IPS-18c (cell line): Measurements from ENCODE around the gene ATP6V0E2.
"Not testable (repeated sequence)": the region's sequence is repeated elsewhere in the genome, so short reads cannot be mapped to it uniquely, and the experiment has no call there.

Experiments
- H3K4me3 ChIP-seq: 2 replicates; pipeline ENCODE4 v1.7.0; 2013; ENCODE audit warnings: low read depth, mild to moderate bottlenecking, low read length, moderate library complexity; ENCODE audit not compliant: insufficient read depth
- H3K9me3 ChIP-seq: one replicate; pipeline ENCODE4 v1.6.1; 2013; ENCODE audit warnings: mild to moderate bottlenecking, low read length, moderate library complexity; ENCODE audit not compliant: control insufficient read depth, insufficient read depth

Gene ATP6V0E2

GRCh38 chr7:149883048-149883438, 9.3 kb downstream of the ATP6V0E2 start:
- H3K9me3 ChIP-seq, result no peaks in the 10 kb centered on the region
- no peak overlapping the region for H3K4me3 ChIP-seq

- Histone ChIP-seq H3K9me3 (no peaks in the 10 kb centered on the region), H3K4me3 (no peak overlapping the region)
Measured at GRCh38 chr7:149883452-149883861, 9.7 kb downstream of the ATP6V0E2 start.

GRCh38 chr7:149884016-149884415, 10.2 kb downstream of the ATP6V0E2 start:
- Histone ChIP-seq H3K4me3 (no peak overlapping the region), H3K9me3 (no peaks in the 10 kb centered on the region)

- H3K9me3 ChIP-seq, result no peaks in the 10 kb centered on the region
- H3K4me3 ChIP-seq, result no peak overlapping the region
Measured at GRCh38 chr7:149884541-149884940, 10.8 kb downstream of the ATP6V0E2 start.

- Histone ChIP-seq H3K9me3 (no peaks in the 10 kb centered on the region), H3K4me3 (no peak overlapping the region)
Measured at GRCh38 chr7:149885191-149886017, 11.6 kb downstream of the ATP6V0E2 start.

- no peaks in the 10 kb centered on the region for H3K9me3 ChIP-seq
Measured at GRCh38 chr7:149886018-149886415, 12.2 kb downstream of the ATP6V0E2 start.

GRCh38 chr7:149887311-149887710, 13.5 kb downstream of the ATP6V0E2 start:
- Histone ChIP-seq H3K9me3 (no peaks in the 10 kb centered on the region), H3K4me3 (no peak overlapping the region)

More at GRCh38 chr7:149886018-149886415, 12.2 kb downstream of the ATP6V0E2 start:
- H3K4me3 ChIP-seq, result no peak overlapping the region

GRCh38 chr7:149890715-149891114, 16.9 kb downstream of the ATP6V0E2 start:
- H3K9me3 ChIP-seq, H3K4me3 ChIP-seq: not testable (repeated sequence)

GRCh38 chr7:149894957-149895356, 21.2 kb downstream of the ATP6V0E2 start:
- H3K4me3 ChIP-seq, H3K9me3 ChIP-seq: not testable (repeated sequence)

- not testable (repeated sequence) for H3K9me3 ChIP-seq, H3K4me3 ChIP-seq
Measured at GRCh38 chr7:149907776-149908376, 34.1 kb downstream of the ATP6V0E2 start.

GRCh38 chr7:149910219-149910618, 36.5 kb downstream of the ATP6V0E2 start:
- H3K4me3 ChIP-seq, H3K9me3 ChIP-seq: not testable (repeated sequence)

GRCh38 chr7:149912126-149912525, 38.4 kb downstream of the ATP6V0E2 start:
- not testable (repeated sequence) for H3K4me3 ChIP-seq, H3K9me3 ChIP-seq

GRCh38 chr7:149926414-149926813, 52.6 kb downstream of the ATP6V0E2 start:
- not testable (repeated sequence) for H3K4me3 ChIP-seq, H3K9me3 ChIP-seq
